ENCODE measurements around the gene KRTAP1-4. TPM values are rescaled to one million over a fixed set of nuclear protein-coding genes. Genes with fewer than 3 reads are reported as not detected.

Gene KRTAP1-4
- total RNA-seq, 1 experiment from 2014 or later = not detected

DNA sequence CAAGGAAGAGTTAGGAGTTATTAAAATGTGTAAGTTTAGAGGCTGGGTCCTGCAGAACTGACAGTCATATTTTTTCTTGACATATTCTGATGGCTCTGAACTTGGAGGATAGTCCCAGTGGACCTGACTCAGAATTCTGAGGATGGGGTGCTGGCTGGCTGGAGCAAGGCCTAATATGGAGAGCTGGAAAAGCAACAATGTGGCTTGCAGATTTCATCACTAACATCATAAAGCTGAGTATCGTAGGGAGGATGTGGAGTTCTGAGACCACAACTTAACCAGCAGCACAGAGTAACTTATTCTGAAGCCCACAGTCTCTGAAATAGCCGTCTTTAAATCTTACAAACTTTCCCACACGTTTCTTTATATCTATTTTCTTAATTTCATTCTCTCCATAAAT lies 5.3 kb downstream of the KRTAP1-4 start:
- BruUV-seq (replicated peaks) = no TSS peak
- H3K4me1 Mint-ChIP-seq (ENCODE audit: low read depth, unreplicated experiment) = peaks cover 37% of the 10 kb centered on the region
- no peak for DNase-seq
- no peak overlapping the region for H3K4me3 Mint-ChIP-seq (ENCODE audit: low read depth, unreplicated experiment)
- TF ChIP-seq, protein P1, sequence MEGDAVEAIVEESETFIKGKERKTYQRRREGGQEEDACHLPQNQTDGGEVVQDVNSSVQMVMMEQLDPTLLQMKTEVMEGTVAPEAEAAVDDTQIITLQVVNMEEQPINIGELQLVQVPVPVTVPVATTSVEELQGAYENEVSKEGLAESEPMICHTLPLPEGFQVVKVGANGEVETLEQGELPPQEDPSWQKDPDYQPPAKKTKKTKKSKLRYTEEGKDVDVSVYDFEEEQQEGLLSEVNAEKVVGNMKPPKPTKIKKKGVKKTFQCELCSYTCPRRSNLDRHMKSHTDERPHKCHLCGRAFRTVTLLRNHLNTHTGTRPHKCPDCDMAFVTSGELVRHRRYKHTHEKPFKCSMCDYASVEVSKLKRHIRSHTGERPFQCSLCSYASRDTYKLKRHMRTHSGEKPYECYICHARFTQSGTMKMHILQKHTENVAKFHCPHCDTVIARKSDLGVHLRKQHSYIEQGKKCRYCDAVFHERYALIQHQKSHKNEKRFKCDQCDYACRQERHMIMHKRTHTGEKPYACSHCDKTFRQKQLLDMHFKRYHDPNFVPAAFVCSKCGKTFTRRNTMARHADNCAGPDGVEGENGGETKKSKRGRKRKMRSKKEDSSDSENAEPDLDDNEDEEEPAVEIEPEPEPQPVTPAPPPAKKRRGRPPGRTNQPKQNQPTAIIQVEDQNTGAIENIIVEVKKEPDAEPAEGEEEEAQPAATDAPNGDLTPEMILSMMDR (IDR thresholded peaks at IDR 0.05; ENCODE audit: unreplicated experiment) = no peak
- H3K36me3 Mint-ChIP-seq (ENCODE audit: insufficient read depth, unreplicated experiment) = no peaks in the 10 kb centered on the region
- peak overlapping the region; percentile 13 for H3K27ac Mint-ChIP-seq (ENCODE audit: unreplicated experiment)
- CTCF ChIA-PET = interaction anchor here (0.7 to 1.5 kb wide), 3 partner anchors 14 to 96 kb away, joined by 3 read pairs; no protein-coding TSS in a partner anchor
- peaks cover 3% of the 10 kb centered on the region for H3K9me3 Mint-ChIP-seq (ENCODE audit: low read depth, unreplicated experiment)
- H3K27me3 Mint-ChIP-seq (ENCODE audit: unreplicated experiment) = no peaks in the 10 kb centered on the region
- intact Hi-C loops (cut with micrococcal nuclease; ENCODE audit: unreplicated experiment) = loop anchor here (5.0 kb wide), 1 partner anchor 67 kb away; no protein-coding TSS in a partner anchor

DNA sequence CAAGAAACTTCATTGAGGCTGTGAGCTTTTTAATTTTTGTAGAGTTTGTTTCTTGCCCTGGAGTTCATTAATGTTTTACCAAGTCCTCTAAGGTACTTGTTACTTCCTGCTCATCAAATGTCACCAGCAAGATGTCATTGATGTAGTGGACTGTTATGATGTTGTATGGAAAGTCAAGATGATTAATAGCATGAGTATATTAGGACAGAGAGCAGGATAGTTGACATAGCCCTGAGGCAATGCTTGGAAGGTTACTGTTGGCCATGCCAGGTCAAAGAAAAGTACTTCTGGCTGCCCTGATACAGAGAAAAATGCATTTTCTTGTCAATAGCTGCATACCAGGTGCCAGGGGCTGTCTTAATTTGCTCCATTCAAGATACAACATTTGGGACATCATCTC lies 9.7 kb downstream of the KRTAP1-4 start:
- Mint-ChIP-seq H3K27ac (ENCODE audit: unreplicated experiment) (no peak overlapping the region), H3K9me3 (ENCODE audit: low read depth, unreplicated experiment) (peaks cover 3% of the 10 kb centered on the region), H3K4me1 (ENCODE audit: low read depth, unreplicated experiment) (peaks cover 34% of the 10 kb centered on the region), H3K27me3 (ENCODE audit: unreplicated experiment) (no peaks in the 10 kb centered on the region), H3K36me3 (ENCODE audit: insufficient read depth, unreplicated experiment) (no peaks in the 10 kb centered on the region), H3K4me3 (ENCODE audit: low read depth, unreplicated experiment) (no peak overlapping the region)
- TF ChIP-seq, protein P1 (IDR thresholded peaks at IDR 0.05; ENCODE audit: unreplicated experiment) = no peak
- no peak for DNase-seq
- CTCF ChIA-PET = interaction anchor here (0.6 to 1.6 kb wide), 12 partner anchors 9 to 1357 kb away, joined by 3 to 8 read pairs (median 4); partner anchors contain the start of genes GSDMB and KRTAP3-1
- BruUV-seq (replicated peaks) = no TSS peak
- intact Hi-C loops (cut with micrococcal nuclease; ENCODE audit: unreplicated experiment) = loop anchor here (5.0 kb wide), 1 partner anchor 63 kb away; no protein-coding TSS in a partner anchor

DNA sequence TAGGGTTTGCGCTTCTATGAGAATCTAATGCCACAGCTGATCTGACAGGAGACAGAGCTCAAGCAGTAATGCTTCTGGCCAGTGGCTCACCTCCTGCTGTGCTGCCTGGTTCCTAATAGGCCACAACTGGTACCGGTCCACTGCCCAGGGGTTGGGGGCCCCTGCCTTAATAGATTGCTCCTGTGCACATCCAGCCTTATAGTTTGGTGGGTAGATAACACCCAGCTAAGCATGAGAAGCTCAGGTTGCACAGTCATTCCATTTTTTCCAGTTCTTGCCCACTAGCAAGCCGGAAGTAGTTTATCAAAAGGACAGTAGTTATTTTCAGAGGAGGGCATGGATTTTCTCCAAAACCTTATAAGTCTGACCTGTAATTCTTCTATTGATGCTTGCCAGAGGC lies 10.6 kb downstream of the KRTAP1-4 start:
- CTCF ChIA-PET = interaction anchor here (0.7 to 1.6 kb wide), 5 partner anchors 10 to 251 kb away, joined by 3 to 7 read pairs (median 4); partner anchors contain the start of gene KRTAP3-1

DNA sequence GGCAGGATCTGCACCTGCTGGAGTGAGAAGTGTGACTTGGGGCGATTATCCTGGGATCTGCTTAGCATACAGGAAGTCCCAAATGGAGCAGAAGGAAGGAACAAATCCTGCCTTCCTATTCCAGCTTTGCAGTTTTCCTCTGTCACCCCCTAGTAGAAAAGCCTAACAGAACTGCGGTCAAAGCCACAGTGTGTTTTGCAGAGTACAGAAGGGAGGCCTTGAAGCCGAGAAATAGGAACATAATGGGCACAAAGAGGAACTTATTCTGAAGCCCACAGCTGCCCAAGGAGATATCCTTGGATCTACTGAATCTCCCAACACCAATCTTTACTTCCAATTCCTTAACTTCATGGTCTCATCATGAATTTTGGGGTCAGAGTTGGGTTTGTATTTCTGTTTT lies 11.5 kb downstream of the KRTAP1-4 start:
- no peaks in the 10 kb centered on the region for H3K36me3 Mint-ChIP-seq (ENCODE audit: insufficient read depth, unreplicated experiment)
- no peak overlapping the region for H3K27ac Mint-ChIP-seq (ENCODE audit: unreplicated experiment)
- TF ChIP-seq, protein P1 (IDR thresholded peaks at IDR 0.05; ENCODE audit: unreplicated experiment) = no peak
- intact Hi-C loops (cut with micrococcal nuclease; ENCODE audit: unreplicated experiment) = no loop called here
- peaks cover 3% of the 10 kb centered on the region for H3K9me3 Mint-ChIP-seq (ENCODE audit: low read depth, unreplicated experiment)
- H3K4me1 Mint-ChIP-seq (ENCODE audit: low read depth, unreplicated experiment) = peaks cover 28% of the 10 kb centered on the region
- no peaks in the 10 kb centered on the region for H3K27me3 Mint-ChIP-seq (ENCODE audit: unreplicated experiment)
- H3K4me3 Mint-ChIP-seq (ENCODE audit: low read depth, unreplicated experiment) = no peak overlapping the region
- CTCF ChIA-PET = interaction anchor here (0.6 to 1.6 kb wide), 3 partner anchors 8 to 488 kb away, joined by 3 to 7 read pairs (median 3); partner anchors contain the start of gene KRTAP1-5
- DNase-seq = no peak
- BruUV-seq (replicated peaks) = no TSS peak

More for the DNA sequence above, 10.6 kb downstream of the KRTAP1-4 start:
- Mint-ChIP-seq H3K4me1 (ENCODE audit: low read depth, unreplicated experiment) (peaks cover 33% of the 10 kb centered on the region), H3K27me3 (ENCODE audit: unreplicated experiment) (no peaks in the 10 kb centered on the region), H3K27ac (ENCODE audit: unreplicated experiment) (no peak overlapping the region), H3K36me3 (ENCODE audit: insufficient read depth, unreplicated experiment) (no peaks in the 10 kb centered on the region), H3K4me3 (ENCODE audit: low read depth, unreplicated experiment) (no peak overlapping the region), H3K9me3 (ENCODE audit: low read depth, unreplicated experiment) (peaks cover 3% of the 10 kb centered on the region)
- BruUV-seq (replicated peaks) = no TSS peak
- TF ChIP-seq, protein P1 (IDR thresholded peaks at IDR 0.05; ENCODE audit: unreplicated experiment) = no peak
- no peak for DNase-seq
- intact Hi-C loops (cut with micrococcal nuclease; ENCODE audit: unreplicated experiment) = no loop called here
